OCI-LY1 (cell line): ENCODE results near the gene ZHX3.

ENCODE experiments used
- CTCF ChIP-seq: fragments of 200-600 bp; sonication (generic), shearing (Covaris generic); IDR thresholded peaks from 2 replicates; pipeline ENCODE4 v1.5.1; 2017; ENCODE audit warnings: mild to moderate bottlenecking, antibody characterized with exemption, low read length, moderate library complexity, mixed read lengths
- EZH2 ChIP-seq: fragments of 200-600 bp; sonication (generic), shearing (Covaris generic); IDR thresholded peaks from 2 replicates; pipeline ENCODE4 v1.8.0; 2017; ENCODE audit warnings: borderline replicate concordance, mixed run types, mild to moderate bottlenecking, antibody characterized with exemption, low read length, moderate library complexity, mixed read lengths

DNA sequence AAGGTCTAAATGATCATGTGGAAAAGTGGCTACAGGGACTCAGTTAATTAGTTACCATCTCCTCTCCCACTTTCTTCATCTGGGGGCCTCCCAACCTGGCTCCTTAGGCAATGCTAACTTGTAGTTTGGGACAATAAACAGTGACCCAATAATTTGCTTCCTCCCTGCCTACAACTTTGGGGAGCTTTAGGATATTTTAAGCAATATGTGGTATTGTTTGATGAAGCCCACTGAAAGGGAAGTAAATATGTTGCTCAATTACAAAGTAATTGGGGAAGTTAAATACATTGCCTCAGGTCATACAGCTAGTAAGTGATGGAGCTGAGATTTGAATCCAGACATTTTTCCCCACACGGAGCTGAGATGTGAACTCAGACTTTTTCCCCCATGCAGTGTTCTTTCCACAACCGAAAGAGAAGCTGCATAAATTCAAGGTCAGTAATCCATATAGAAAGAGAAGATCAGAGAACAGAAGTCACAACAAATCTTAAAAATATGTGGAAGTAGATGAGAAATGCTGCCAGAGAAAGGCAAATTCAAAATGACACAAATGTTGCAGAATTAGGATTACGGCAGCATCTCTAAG, 26.6 kb downstream of the ZHX3 start:
- TF ChIP-seq CTCF (no peak), EZH2 (no peak)
